GM12878 (cell line): ENCODE data around the gene ZBTB16.

Source experiments
- EP300 ChIP-seq, 2 experiments: fragments of 150-350 bp in 1 of 2; IDR thresholded peaks; 2 replicates each; pipeline ENCODE4 v1.6.1; 2011 to 2012; ENCODE audit warnings: low read depth in 2 of 2, low read length in 2 of 2, borderline replicate concordance in 1 of 2, improper control_type of control experiment in 1 of 2, inconsistent platforms in 1 of 2; ENCODE audit not compliant: control insufficient read depth in 1 of 2
- PML ChIP-seq: IDR thresholded peaks from 2 replicates; pipeline ENCODE4 v1.6.1; 2012; ENCODE audit warnings: low read length, inconsistent platforms
- RUNX3 ChIP-seq: IDR thresholded peaks from 2 replicates; pipeline ENCODE4 v1.6.1; 2012; ENCODE audit warnings: low read length, inconsistent platforms
- ZZZ3 ChIP-seq: IDR thresholded peaks from 2 replicates; pipeline ENCODE4 v1.6.1; 2011; ENCODE audit warnings: low read depth; ENCODE audit not compliant: control insufficient read depth, insufficient read length

DNA sequence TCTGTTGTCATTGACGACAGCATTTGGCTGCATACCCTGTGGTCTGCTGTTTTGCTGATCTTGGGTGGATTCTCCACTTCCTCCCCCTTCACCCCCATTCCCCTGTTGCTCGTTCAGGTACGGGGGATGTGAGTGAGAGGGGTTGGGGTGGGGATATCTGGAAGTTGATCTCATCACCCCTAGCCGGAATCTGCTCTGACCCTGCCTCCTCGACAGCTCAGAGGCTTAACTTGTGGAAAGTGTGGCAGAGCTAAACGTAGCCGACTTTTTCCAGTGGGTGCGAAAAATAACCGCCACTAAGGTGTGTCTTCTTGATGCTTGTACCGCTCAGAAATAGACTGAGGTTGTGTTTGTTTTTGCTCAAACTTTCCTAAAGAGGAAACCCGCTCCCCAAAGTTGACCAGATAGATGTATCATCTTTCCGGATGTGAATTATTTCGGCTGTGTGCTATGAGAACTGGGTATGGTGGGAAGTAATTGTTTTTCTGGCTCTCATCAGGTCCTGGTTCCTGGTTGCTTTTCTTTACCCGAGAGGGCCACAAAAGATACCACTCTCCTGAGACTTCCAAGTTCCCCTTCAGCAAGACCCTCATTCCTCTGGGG, 6.6 kb downstream of the ZBTB16 start:
- TF ChIP-seq EP300 (IDR thresholded peaks at IDR 0.05; ENCODE audit: borderline replicate concordance in 1 of 2, control insufficient read depth in 1 of 2, low read depth in 2 of 2, low read length in 2 of 2) (no peak), RUNX3 (no peak), ZZZ3 (no peak), PML (no peak)
